Tibial artery (tissue), 4 donors: ENCODE measurements around the gene FBXW11.
"Not testable (repeated sequence)": the region's sequence is repeated elsewhere in the genome, so short reads cannot be mapped to it uniquely, and the experiment has no call there.

ENCODE experiments used
- DNase-seq, 2 donors: peaks; one replicate each; pipeline ENCODE4 v3.0.0-alpha.2; 2019
- H3K27ac ChIP-seq, 2 donors: fragments of 200-600 bp; sonication (generic) in 1 of 2; 1 replicate in 1 of 2; 2 replicates in 1 of 2; pipeline ENCODE4 v1.5.1; 2018 to 2019; ENCODE audit warnings: mild to moderate bottlenecking in 1 of 2
- H3K27me3 ChIP-seq, 2 donors: fragments of 200-600 bp; sonication (generic) in 1 of 2; one replicate each; pipeline versions ENCODE4 v1.5.1 to v1.6.0; 2016 to 2019
- H3K36me3 ChIP-seq, 3 donors: fragments of 200-600 bp; sonication (generic) in 2 of 3; one replicate each; pipeline ENCODE4 v1.5.1; 2016 to 2019; ENCODE audit warnings: mild to moderate bottlenecking in 2 of 3
- H3K4me1 ChIP-seq, 4 donors: fragments of 200-600 bp; sonication (generic) in 2 of 4; 1 replicate in 3 of 4; 2 replicates in 1 of 4; pipeline ENCODE4 v1.5.1; 2016 to 2019
- H3K4me3 ChIP-seq, 2 donors: fragments of 200-600 bp; sonication (generic) in 1 of 2; 1 replicate in 1 of 2; 2 replicates in 1 of 2; pipeline ENCODE4 v1.5.1; 2018 to 2019; ENCODE audit warnings: mild to moderate bottlenecking in 2 of 2
- H3K9me3 ChIP-seq, 3 donors: fragments of 200-600 bp; sonication (generic) in 1 of 3; one replicate each; pipeline ENCODE4 v1.5.1; 2016 to 2019
- intact Hi-C: fragments of 100-400 bp; cut with DNase I; formaldehyde crosslinking; loops from one replicate; pipeline ENCODE4 v1.15.0; 2023; ENCODE audit warnings: low total_unique reads
- TF ChIP-seq, protein P1 (sequence below), 2 experiments: fragments of 200-600 bp in 1 of 2; fragments of 450-650 bp in 1 of 2; IDR thresholded peaks; one replicate each; pipeline ENCODE4 v1.5.1; 2017 to 2019; ENCODE audit warnings: antibody characterized with exemption in 2 of 2, mild to moderate bottlenecking in 1 of 2, moderate library complexity in 1 of 2

The FBXW11 gene

DNA sequence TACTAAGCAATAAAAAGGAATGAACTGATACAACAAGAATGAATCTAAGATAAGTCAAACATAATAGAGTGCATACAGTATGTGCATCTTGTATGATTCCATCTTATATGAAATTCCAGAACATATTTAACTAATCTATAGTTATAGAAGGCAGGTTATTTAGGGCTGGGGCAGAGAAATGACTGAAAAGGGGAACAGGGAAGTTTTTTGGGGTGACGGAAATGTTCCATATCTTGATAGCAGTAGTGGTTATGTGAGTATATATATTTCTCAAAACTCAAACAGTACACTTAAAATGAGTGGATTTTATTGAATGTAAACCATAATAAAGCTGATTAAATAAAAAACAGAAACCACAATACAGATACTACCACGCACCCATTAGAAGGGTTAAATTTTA lies 24.6 kb downstream of the FBXW11 start:
- H3K9me3 ChIP-seq, result peaks cover 4 to 18% (median 6%) of the 10 kb centered on the region in 3 donors
- TF ChIP-seq, protein P1, sequence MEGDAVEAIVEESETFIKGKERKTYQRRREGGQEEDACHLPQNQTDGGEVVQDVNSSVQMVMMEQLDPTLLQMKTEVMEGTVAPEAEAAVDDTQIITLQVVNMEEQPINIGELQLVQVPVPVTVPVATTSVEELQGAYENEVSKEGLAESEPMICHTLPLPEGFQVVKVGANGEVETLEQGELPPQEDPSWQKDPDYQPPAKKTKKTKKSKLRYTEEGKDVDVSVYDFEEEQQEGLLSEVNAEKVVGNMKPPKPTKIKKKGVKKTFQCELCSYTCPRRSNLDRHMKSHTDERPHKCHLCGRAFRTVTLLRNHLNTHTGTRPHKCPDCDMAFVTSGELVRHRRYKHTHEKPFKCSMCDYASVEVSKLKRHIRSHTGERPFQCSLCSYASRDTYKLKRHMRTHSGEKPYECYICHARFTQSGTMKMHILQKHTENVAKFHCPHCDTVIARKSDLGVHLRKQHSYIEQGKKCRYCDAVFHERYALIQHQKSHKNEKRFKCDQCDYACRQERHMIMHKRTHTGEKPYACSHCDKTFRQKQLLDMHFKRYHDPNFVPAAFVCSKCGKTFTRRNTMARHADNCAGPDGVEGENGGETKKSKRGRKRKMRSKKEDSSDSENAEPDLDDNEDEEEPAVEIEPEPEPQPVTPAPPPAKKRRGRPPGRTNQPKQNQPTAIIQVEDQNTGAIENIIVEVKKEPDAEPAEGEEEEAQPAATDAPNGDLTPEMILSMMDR (IDR thresholded peaks at IDR 0.05), result no peak
- H3K4me3 ChIP-seq, result no peak overlapping the region
- H3K27me3 ChIP-seq, result no peaks in the 10 kb centered on the region
- peaks cover 0 to 26% (median 10%) of the 10 kb centered on the region in 4 donors for H3K4me1 ChIP-seq
- intact Hi-C loops, result no loop called here
- no peak overlapping the region for H3K27ac ChIP-seq
- no peak for DNase-seq
- no peaks in the 10 kb centered on the region for H3K36me3 ChIP-seq

DNA sequence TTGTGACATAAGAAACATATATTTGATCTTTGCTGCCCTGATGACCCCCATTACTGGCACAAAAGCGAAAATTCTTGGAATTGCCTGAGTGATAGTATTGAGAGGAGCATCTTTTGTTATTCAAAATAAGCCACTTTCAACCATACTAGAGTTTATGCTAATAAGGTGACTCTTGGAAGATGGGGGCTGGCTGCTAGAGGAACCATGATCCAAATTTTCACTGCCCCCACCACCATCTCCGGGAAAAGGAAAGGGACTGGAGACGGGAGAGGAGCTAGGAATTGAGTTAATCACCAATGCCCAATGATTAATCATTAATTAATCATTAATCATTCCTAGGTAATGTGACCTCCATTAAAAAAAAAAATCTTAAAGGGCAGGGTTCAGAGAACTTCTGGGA lies 25.6 kb downstream of the FBXW11 start:
- intact Hi-C loops, result no loop called here
- peaks cover 4 to 18% (median 6%) of the 10 kb centered on the region in 3 donors for H3K9me3 ChIP-seq
- H3K27me3 ChIP-seq, result no peaks in the 10 kb centered on the region
- no peak overlapping the region for H3K27ac ChIP-seq
- H3K36me3 ChIP-seq, result no peaks in the 10 kb centered on the region
- peaks cover 0 to 36% (median 15%) of the 10 kb centered on the region in 4 donors for H3K4me1 ChIP-seq
- DNase-seq, result no peak
- TF ChIP-seq, protein P1 (IDR thresholded peaks at IDR 0.05), result no peak
- no peak overlapping the region for H3K4me3 ChIP-seq

DNA sequence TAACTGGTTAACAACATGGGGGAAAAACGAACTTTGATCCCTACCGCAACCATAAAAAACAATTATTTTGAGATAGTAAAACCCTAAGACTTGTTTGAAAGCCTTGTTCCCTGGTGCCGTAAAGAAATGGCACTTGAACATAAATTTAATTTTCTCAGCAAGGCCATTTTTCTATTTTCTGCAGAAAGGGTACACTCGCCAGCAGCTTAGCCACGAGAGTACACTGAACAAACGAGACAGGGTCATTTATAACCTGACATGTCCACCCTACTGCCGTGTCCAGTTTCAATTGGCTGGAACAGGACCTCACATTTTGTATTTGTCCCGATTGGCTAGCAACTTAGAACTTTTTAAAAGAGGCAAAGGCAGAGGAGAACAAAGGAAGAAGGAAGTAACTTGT lies 26.8 kb downstream of the FBXW11 start:
- intact Hi-C loops, result no loop called here
- H3K36me3 ChIP-seq, result no peaks in the 10 kb centered on the region
- no peak overlapping the region for H3K4me3 ChIP-seq
- H3K9me3 ChIP-seq, result peaks cover 4 to 18% (median 6%) of the 10 kb centered on the region in 3 donors
- no peaks in the 10 kb centered on the region for H3K27me3 ChIP-seq
- TF ChIP-seq, protein P1 (IDR thresholded peaks at IDR 0.05), result no peak
- DNase-seq, result no peak
- H3K27ac ChIP-seq, result no peak overlapping the region
- H3K4me1 ChIP-seq, result peaks cover 0 to 39% (median 22%) of the 10 kb centered on the region in 4 donors

DNA sequence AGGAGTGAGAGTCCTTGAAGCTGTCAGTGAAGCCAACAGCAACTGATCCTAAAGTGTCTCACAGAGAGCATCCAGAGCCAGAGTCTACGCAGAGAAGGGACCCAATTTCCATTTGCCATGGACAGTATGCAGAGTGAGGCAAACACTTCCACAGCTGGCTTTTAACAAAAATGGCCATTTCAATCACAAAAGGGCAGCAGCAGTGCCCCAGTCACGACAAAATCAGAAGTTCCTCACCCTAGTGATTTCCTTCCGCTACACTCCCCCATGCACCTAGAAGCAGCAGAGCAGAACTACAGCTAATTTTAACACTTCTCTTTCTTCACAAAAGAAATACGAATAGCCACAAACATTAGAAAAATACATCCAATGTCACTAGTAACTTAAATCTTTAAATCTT lies 27.9 kb downstream of the FBXW11 start:
- no peak overlapping the region for H3K4me3 ChIP-seq
- DNase-seq, result no peak
- H3K36me3 ChIP-seq, result no peaks in the 10 kb centered on the region
- TF ChIP-seq, protein P1 (IDR thresholded peaks at IDR 0.05), result no peak
- intact Hi-C loops, result no loop called here
- peaks cover 0 to 38% (median 17%) of the 10 kb centered on the region in 4 donors for H3K4me1 ChIP-seq
- H3K27me3 ChIP-seq, result no peaks in the 10 kb centered on the region
- no peak overlapping the region for H3K27ac ChIP-seq
- peaks cover 4 to 18% (median 6%) of the 10 kb centered on the region in 3 donors for H3K9me3 ChIP-seq

DNA sequence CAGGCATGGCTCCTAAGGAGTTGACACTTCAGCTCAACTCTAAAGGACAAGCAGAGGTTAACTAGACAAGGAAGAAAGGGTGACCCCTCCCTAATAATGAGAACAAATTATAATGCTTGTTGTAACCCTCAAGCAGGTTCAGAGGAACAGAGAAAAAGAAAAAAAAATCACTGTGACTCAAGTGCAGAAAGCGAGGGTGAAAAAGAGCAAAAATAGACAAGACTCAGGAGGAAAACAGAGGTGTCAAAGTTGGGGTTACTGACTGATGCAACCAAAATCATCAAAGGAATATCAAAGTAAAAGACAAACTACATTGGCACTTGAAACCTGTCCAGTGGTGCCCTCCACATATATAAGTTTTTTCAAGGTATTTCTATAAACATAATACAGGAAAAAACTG lies 28.4 kb downstream of the FBXW11 start:
- Histone ChIP-seq H3K4me1 (peaks cover 0 to 38% (median 17%) of the 10 kb centered on the region in 4 donors), H3K9me3 (peaks cover 4 to 18% (median 6%) of the 10 kb centered on the region in 3 donors), H3K27me3 (no peaks in the 10 kb centered on the region), H3K36me3 (no peaks in the 10 kb centered on the region), H3K27ac (no peak overlapping the region), H3K4me3 (no peak overlapping the region)
- DNase-seq, result no peak
- intact Hi-C loops, result no loop called here
- TF ChIP-seq, protein P1 (IDR thresholded peaks at IDR 0.05), result no peak

DNA sequence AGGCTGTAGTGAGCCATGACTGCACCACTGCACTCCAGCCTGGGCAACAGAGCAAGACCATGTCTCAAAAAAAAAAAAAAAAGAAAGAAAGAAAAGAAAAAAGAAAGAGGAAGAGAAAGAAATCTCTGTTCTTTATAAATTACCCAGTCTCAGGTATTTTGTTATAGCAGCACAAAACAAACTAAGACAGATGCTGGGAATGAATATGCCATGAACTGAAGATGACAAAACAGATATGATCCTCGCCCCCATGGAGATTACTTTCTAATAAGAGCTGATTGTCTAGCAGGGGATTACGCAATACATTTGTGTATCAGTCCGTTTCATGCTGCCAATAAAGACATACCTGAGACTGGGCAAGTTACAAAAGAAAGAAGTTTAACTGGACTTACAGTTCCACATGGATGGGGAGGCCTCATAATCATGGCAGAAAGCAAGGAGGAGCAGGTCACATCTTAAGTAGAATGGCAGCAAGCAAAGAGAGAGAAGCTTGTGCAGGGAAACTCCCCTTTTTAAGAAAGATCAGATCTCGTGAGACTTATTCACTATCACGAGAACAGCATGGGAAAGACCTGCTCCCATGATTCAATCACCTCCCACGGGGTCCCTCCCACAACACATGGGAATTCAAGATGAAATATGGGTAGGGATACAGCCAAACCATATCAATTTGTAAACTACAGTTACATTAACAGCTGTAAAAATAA lies 29.0 kb downstream of the FBXW11 start:
- H3K27ac ChIP-seq, intact Hi-C loops: not testable (repeated sequence)

More for the DNA sequence above, 29.0 kb downstream of the FBXW11 start:
- peaks cover 0 to 39% (median 18%) of the 10 kb centered on the region in 4 donors for H3K4me1 ChIP-seq
- not testable (repeated sequence) for H3K27me3 ChIP-seq, H3K4me3 ChIP-seq, DNase-seq, H3K36me3 ChIP-seq
- peaks cover 4 to 18% (median 6%) of the 10 kb centered on the region in 3 donors for H3K9me3 ChIP-seq
